Type B pancreatic cell (in vitro differentiated cells): Measurements from ENCODE around the gene PGP. TPM values are rescaled to one million over a fixed set of nuclear protein-coding genes. Genes with fewer than 3 reads are reported as not detected.

Experiments
- DNase-seq: peaks from one replicate; pipeline ENCODE4 v3.0.0; 2021; ENCODE audit warnings: mixed read lengths; ENCODE audit not compliant: unreplicated experiment; ENCODE audit errors: extremely low spot score
- H3K27ac Mint-ChIP-seq: 2 replicates; pipeline ENCODE4 v1.8.0; 2021; ENCODE audit warnings: mild to moderate bottlenecking, mixed read lengths
- H3K27me3 Mint-ChIP-seq: 2 replicates; pipeline ENCODE4 v1.8.0; 2021; ENCODE audit warnings: mixed read lengths
- H3K36me3 Mint-ChIP-seq: 2 replicates; pipeline ENCODE4 v1.8.0; 2021; ENCODE audit warnings: mixed read lengths
- H3K4me1 Mint-ChIP-seq: one replicate; pipeline ENCODE4 v1.8.0; 2021; ENCODE audit warnings: mixed read lengths; ENCODE audit not compliant: unreplicated experiment
- H3K4me3 Mint-ChIP-seq: 2 replicates; pipeline ENCODE4 v1.8.0; 2021; ENCODE audit warnings: mild to moderate bottlenecking, mixed read lengths
- H3K9me3 Mint-ChIP-seq: 2 replicates; pipeline ENCODE4 v1.8.0; 2021; ENCODE audit warnings: mixed read lengths
- CTCF ChIP-seq: fragments of 200-600 bp; sonication (generic); conservative IDR thresholded peaks from 2 replicates; pipeline ENCODE4 v1.5.0; 2021; ENCODE audit warnings: antibody characterized with exemption, mild to moderate bottlenecking
- total RNA-seq: library from RNA; stranded (reverse); gene quantifications from 2 replicates; pipeline ENCODE4 v1.2.1, GENCODE V29; 2021; ENCODE audit warnings: low replicate concordance

Gene PGP
- total RNA-seq, 1 donor from 2014 or later, result 25.5 TPM

- H3K27ac Mint-ChIP-seq, result no peak overlapping the region
- no peak for DNase-seq
- no peaks in the 10 kb centered on the region for H3K36me3 Mint-ChIP-seq
- peaks cover 10% of the 10 kb centered on the region for H3K27me3 Mint-ChIP-seq
- TF ChIP-seq CTCF, result no peak
- H3K4me1 Mint-ChIP-seq, result no peaks in the 10 kb centered on the region
- no peak overlapping the region for H3K4me3 Mint-ChIP-seq
- H3K9me3 Mint-ChIP-seq, result no peaks in the 10 kb centered on the region
Measured at GRCh38 chr16:2231016-2231931, 16.6 kb upstream of the PGP start.

- H3K4me3 Mint-ChIP-seq, result no peak overlapping the region
- no peaks in the 10 kb centered on the region for H3K9me3 Mint-ChIP-seq
- H3K27me3 Mint-ChIP-seq, result peaks cover 1% of the 10 kb centered on the region
Measured at GRCh38 chr16:2230376-2230775, 15.7 kb upstream of the PGP start.

GRCh38 chr16:2229632-2230250, 15.1 kb upstream of the PGP start:
- no peak for DNase-seq
- H3K36me3 Mint-ChIP-seq, result no peaks in the 10 kb centered on the region
- H3K9me3 Mint-ChIP-seq, result no peaks in the 10 kb centered on the region
- no peak for TF ChIP-seq CTCF
- H3K27me3 Mint-ChIP-seq, result no peaks in the 10 kb centered on the region
- no peaks in the 10 kb centered on the region for H3K4me1 Mint-ChIP-seq
- H3K4me3 Mint-ChIP-seq, result no peak overlapping the region
- no peak overlapping the region for H3K27ac Mint-ChIP-seq

More at GRCh38 chr16:2230376-2230775, 15.7 kb upstream of the PGP start:
- H3K4me1 Mint-ChIP-seq, result no peaks in the 10 kb centered on the region
- H3K27ac Mint-ChIP-seq, result no peak overlapping the region
- no peak for TF ChIP-seq CTCF
- DNase-seq, result no peak
- H3K36me3 Mint-ChIP-seq, result no peaks in the 10 kb centered on the region

GRCh38 chr16:2229091-2229490, 14.5 kb upstream of the PGP start:
- no peak for TF ChIP-seq CTCF
- Mint-ChIP-seq H3K36me3 (no peaks in the 10 kb centered on the region), H3K9me3 (no peaks in the 10 kb centered on the region), H3K27ac (no peak overlapping the region), H3K4me3 (no peak overlapping the region), H3K27me3 (no peaks in the 10 kb centered on the region), H3K4me1 (peaks cover 4% of the 10 kb centered on the region)
- DNase-seq, result no peak

- Mint-ChIP-seq H3K4me1 (peaks cover 4% of the 10 kb centered on the region), H3K36me3 (no peaks in the 10 kb centered on the region), H3K27me3 (no peaks in the 10 kb centered on the region), H3K27ac (no peak overlapping the region), H3K9me3 (no peaks in the 10 kb centered on the region), H3K4me3 (no peak overlapping the region)
- TF ChIP-seq CTCF, result no peak
- no peak for DNase-seq
Measured at GRCh38 chr16:2228161-2228824, 13.7 kb upstream of the PGP start.
